ENCODE results near the gene CELF2.

CELF2 gene

DNA sequence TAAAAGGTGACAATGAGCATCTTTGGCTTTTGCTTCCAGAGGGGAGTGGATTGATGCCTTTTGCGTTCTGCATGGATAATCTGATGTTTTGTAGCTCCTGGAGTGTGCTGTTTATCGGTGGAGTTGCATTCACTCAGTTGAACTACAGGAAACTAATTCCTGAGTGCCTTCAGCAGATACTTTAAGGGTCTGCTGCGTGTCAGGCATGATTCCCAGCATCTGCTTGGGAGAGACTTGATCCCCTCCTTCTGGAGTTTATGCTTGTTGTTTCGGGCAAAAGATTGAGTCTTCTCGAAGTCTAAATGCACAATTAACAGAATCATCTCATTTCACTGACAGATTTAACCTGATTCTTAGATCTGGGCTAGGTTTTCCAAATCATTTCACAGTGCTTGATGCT, 46.2 kb downstream of the CELF2 start:
- DNase-seq: no peak

DNA sequence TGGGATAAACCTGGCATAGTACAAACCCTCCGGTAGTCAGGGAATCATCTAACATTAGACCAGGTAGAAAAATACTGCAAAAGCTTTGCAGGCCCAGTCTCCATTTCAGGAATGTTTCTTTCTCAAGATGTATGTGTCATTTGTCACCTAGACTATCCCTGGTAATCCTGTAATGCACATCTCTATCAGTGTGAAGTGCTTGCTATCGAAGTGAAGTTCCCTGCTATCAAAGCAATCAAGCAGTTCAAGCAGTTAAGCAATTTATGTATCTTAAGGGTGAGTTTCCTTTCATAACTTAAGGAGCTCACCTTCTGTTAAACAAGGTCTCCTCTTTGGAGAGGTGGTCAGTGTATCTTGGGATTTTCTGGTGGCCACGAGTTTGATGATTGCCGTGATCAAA, 47.2 kb downstream of the CELF2 start:
- no peak for DNase-seq

DNA sequence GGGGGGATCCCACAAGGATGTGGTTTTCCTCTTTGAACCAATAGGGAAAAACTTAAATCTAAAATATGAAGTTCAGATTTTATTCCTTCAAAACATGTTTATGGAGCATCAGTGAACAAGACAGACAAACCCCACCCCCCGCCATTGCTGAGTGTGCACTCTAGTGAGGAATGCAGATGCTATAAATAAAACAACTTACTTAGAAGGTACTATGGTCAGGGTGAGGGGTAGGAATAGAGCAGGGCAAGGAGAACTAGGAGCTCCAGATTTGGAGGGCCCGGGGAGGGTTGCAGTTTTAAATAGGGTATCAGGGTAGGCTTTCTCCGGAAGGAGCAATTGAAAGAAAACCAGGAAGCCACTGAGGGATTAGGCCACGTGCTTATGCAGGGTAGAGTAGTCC, 47.9 kb downstream of the CELF2 start:
- no peak for DNase-seq

DNA sequence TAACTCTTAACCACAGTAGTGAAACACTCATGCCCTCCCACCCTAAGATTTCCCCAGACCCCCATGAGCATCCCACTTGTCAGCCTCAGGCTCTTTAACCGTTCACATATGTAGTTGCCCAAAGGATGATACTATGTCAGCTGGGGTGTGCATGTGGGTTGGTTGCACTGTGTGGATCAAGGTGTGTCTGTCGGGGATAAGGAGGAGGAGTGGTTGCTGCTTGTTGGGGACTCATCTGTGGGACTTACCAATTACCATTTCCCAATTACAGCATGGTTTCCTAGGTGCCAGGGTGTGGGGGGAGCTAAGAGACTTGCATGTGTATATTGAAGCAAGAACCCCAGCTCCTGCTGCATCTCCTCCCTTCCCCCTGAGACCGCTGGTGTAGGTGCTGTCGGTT, 48.8 kb downstream of the CELF2 start:
- no peak for DNase-seq

DNA sequence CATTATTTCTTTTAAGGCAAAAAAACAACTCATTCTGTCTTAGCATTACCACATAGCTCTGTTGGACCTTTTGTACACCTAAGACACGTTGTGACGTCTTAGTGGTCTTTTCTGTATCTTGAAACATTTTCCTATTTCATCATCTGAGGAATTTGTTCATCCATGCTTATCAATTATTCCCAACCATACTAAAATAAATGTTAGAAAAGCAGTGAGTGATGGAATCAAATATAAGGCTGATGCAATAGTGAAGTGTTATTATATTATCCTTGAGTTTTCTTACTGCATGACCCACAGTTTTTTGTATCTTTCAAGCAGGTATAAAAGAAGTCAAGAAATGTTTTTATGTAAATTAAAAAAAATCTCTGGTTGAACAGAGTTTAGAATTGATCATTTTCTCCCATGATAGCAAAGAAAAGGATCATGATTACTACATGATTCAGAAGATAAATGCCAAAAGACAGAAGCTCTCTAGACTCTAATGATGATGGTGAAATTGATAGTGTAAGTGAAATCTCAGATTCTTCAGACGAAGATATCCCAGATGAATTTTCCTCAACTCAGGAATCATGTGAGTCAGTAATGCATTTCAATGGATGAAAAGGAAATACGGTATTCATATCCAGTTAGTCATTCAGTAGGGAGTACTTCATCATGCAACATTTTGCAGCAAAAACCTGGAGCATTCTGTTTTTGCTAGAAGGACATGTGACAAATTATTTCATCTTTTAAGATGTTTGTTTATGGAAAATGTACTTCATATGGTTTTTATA, 51.4 kb downstream of the CELF2 start:
- no peak for DNase-seq

DNA sequence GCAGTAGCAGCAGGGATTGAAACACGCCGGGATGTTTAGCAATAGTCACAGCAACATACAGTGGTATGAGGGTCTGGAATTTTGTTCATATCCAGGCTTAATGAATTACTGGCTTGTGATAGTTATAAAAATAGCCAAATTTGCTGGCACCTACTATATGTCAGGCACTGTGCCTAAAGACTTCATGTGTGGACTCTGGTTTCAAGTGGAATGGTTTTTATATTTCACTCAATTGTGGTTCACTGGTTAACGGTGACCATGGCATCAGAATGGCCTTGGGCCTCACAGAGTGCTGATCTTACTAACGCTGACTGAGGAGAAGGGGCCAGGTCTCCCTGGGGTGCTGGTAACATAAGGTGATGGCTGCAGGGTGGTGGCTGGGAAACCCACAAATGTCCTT, 55.7 kb downstream of the CELF2 start:
- DNase-seq: no peak

DNA sequence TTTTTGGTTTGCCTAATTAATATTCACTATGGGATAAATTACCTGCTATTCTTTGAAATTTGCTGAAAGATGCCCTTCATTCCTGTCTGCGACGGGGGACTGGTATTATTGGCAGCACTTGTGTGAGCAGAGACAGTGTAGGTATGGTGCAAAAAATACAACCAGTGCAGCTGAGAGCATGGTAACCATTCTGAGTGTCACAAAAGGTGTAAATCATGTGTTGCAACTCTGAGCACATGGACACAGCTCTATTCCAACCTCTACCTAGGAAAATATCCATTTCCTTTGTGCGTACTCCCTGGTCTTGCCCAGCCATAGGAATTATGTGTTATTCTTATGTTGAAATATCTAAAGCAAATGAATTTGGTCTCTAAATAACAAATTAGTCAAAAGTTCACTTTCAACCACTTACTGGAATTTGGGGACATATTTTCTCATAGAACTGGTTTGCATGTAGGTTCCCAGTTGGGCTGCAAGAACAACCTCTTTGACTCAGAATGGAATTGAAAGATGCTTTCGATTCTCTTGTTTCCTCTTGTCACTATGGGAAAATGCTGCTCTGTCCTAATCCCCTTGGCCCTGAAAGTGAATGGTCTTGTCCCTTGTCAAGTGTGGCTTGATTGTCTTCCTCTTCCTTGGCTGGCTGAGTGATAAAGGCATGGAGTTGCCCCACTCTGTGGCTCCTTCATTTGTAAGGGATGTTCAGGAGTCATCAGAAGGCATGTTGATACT, 57.0 kb downstream of the CELF2 start:
- DNase-seq: no peak

DNA sequence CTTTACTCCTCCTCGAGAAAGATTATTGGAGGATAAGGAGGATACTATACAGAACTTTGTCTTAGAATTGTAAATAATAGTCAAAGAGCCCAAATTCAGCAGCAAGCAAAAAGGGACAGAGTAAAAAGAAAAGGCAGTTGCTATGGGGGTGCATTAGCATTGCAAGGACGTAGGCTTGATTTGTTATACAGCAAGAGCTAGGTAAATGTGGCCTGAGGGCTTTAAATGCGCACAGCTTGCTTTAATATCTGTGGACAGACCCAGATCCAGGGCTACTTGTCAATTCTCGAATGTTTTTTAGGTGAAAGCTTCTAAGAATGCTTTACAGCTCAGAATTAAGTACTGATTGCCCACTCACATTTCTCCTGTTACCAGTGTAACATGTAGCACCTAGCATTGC, 58.5 kb downstream of the CELF2 start:
- no peak for DNase-seq

DNA sequence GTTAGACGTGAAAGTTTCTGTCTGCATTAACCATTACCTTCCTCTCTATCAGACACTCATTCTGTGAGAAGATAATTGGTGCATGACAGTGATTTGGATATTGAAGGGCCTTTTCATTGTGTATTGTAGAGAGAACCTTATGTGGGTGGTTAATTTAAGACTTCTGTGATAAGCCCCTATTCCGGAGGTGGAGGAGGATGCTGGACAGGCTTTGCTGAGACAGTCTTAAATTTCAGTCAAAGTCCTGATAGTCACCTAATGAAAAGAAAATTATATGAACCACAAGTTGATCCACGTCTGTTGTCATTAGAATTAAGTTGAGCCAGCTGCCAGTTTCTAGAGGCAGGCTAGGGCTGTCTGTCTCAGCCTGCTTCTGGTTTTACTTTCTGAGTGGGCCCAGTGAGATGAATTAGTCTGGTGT, 62.9 kb downstream of the CELF2 start:
- no peak for DNase-seq

DNA sequence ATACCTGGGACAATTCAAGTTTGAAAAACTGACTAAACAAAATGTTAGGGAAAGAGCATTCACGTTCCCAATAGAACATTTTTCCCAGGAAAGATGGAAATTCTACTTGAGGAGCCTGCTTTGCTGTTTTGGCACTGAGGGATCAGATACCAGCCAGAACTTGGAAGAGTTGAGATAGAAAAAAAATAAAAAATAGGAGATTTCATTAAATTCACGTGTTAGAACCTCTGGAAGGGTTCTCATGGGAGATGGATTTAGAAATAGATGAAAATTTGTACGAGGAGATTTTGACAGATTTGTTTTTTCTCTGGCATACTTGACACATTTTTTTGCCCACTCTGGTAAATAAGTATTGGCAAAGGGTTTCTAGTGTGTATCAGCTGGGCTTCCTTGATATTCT, 63.7 kb downstream of the CELF2 start:
- no peak for DNase-seq

DNA sequence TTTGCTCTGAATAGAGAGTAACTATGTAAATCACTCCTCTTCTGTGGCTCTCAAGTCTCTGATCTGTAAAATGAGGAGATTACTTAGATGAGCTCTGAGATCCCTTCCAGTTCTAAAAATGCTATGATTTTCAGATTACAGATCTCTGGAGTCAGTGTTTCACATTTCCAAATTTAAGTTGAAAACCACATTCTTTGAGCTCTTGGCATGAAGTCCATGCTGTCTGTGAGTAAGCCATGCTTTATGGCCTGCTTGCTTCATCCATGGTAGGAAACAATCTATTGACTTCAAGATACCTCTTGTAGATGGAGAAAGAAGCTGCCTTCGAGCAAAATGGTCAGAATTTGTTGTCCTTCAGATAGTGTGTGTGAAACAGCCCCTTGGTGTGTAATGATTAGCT, 64.9 kb downstream of the CELF2 start:
- DNase-seq: no peak

DNA sequence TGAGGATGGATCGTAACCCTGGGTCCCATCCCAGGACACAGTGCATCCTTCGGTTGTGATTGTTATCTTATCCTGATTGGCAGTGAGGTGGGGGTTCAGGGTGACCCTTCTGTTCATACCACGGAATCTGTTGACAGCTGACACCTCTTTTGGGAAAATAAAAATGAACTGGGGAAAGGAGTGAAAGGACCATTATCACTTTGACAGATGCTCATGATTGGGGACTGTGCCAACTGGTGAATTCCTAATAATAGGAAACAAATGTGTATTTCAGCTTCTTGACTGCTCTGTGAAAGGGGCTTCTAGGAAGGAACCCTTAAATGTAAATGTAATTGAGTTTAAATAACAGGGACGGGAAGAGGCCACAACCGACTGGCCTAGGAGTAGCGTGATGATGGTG, 65.4 kb downstream of the CELF2 start:
- no peak for DNase-seq

DNA sequence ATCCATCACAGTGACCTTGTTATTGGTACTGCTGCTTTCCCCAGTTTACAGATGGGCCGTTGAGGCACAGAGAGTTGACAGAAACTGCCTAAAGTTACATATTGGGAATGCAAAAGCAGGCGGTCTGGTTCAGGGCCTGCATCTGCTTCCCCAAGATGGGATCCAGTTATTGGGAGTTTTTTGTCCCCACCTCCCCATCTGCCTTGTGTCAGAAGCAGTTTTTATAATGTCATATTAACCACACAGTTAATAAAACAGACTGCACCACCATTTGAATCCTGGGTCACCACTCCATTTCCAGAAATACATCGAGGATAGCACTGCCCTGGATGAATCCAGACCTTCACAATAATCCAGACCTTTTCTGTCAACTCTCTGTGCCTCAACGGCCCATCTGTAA, 67.9 kb downstream of the CELF2 start:
- no peak for DNase-seq

DNA sequence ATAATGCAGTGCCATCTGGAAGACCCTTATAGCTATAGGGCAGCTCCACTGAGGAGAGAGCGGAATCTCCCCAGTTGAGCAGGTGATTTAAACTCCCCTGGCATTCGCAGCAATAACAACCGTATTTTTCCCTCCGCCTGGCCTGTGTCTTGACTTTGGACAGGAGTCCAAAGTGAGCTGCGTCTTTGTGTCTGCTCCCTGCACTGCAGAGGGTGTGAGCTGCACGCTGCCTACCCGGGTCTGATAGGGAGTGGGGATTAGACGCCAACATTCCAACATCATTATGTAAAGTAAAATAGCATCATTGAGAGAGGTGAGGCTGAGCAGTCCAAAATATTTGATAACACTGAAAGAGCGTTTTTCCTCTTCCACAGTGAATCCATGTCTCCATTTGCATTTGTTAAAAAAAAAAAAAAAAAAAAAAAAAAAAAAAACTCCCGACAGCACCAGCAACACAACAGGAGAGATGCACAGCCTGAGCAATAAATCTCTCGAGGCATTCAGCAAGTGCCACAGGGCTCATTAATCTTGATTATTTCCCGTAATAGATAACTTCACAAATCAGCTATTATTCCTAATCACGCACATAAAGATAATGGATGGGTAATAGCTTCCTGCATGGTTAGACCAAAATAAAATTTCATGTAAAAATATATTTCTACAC, 68.6 kb downstream of the CELF2 start:
- DNase-seq: no peak

DNA sequence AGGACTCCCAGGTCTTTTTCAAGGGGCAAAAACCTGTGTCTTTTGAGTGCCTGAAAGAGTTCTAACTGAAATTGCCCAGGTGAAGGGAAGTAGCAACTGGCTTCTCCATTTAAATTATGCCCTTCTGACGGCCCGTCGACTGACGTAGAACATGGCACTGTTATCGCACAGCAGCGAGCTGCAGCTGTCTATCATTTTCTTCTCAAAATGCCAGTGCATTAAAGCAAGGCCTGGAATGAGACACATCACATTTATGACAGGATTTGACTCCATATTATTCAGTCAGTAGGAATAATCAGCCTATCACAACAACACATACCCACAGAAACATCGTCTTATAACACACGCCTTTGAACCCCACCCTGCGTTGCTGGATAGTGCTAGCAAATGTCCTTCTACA, 69.7 kb downstream of the CELF2 start:
- no peak for DNase-seq

DNA sequence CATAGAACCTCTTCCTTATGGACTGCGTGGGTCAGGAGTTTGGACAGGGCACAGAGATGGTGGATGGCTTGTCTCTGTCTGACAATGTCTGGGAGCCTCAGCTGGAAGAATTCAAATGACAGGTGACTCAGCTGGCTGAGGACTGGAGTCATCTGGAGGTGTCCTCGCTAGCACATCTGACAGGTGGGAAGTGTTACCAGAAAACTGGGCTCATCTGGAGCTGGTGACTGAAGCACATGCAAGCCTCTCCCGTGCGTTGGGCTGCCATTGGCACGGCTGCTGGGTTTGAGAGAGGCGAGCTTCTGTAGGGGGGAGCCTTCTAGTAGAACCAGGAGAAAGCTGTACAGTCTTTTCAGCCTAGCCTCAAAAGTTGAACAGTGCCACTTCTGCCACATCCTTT, 71.0 kb downstream of the CELF2 start:
- no peak for DNase-seq

DNA sequence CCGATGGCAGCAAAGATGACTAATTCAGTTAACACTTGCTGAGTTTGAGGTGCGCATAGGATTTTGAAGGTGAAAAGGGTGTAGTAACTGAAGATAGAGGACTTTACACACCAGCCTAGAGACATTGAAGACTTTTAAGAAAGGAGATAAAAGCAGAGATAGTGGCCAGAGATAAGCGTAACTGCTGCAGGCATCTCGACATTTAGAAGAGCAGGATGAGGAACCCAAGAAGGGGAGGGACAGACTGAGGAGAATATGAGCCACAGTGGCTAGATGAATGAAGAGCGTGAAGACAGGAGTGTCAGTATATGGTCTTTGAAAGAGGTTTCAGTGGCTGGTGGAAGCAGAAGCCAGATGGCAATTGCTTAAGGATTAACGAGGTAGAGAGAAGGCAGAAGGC, 71.6 kb downstream of the CELF2 start:
- DNase-seq: no peak

DNA sequence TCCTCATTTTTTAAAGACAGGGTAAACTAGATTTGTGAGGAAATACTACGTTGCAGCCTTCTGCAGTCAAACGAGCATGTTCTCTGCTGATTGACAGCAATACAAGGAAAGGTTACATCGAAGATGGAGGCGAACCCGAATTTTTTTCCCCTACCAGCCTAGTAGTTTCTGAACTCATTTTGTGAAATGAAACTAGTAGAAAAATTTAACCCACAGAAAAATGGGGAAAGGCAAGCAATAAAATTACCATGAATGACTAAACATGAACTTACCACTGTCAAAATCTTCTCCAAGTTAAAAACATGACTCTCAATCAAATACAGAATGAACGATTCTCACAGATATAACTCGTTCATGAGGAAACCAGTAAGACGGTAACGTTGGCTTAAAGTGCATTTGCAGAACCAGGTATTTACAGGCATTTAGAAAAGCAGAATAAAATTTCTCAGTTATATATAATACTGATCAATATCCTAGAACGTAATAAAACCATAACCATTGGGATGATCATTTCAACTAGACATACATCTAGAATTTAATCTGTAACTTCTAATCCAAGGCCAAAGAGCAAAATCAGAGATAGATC, 73.9 kb downstream of the CELF2 start:
- no peak for DNase-seq

DNA sequence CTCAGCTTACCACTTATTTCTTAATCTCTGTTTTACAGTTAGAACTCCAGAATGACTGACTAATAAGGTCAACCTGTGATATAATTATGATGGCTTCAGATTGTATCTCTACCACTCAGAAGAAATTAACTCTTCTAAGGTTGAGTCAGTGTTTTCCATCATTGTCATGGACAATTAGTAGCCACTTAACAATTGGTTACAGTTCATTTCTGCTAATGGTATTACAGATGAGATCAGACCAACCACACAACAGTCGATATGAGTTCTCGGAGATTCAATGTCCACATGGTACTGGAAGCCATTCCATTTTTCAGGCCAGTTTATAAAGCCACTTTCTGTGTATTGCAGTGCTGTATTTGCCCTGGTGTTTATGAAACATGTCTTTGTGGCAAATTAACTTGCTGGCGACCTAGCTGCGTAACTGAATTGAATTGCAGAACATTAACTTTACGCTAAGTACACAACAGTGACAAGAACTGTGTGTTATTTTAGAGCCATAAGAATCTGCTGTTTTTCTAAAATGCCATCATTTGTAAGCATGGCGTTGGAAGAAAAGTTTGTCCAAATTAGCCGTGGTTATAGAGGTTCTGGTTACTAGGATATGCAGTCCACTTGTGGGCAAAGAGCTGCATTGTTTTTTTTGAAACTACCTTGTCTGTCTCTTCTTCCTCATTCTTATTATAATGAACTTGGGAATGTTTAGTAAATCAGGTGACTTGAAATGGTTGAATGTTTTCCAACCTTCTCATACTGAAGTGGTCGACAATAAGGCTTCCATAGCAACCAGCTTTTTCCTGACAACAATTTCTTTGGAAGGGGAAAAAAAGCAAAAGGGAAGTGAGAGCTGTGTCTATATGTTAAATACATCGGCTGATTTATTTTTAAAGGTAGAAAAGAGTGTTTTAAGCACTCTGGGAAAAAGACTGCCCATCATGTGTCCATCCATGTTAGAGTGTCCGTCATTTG, 76.4 kb downstream of the CELF2 start:
- no peak for DNase-seq

DNA sequence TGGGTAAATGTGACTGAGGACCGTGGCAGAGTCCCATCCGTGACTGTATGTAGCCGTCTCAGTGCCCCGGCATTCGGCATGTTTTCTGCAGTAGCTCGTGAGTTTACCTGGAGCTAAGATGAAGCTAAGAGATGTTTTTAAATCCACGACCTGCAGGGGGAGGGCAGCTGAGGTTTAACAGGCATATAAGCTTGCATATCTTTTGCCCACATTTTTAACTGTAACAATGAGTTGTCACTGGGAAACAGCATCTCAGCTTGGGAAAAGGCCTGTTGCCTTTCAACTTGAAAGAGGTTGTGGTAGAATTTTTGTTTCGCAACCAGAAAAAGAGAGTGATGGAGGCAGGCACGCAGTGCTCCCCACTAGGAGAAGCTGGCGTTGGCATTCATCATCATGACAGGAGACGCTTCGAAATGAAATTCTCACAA, 77.7 kb downstream of the CELF2 start:
- DNase-seq: no peak

DNA sequence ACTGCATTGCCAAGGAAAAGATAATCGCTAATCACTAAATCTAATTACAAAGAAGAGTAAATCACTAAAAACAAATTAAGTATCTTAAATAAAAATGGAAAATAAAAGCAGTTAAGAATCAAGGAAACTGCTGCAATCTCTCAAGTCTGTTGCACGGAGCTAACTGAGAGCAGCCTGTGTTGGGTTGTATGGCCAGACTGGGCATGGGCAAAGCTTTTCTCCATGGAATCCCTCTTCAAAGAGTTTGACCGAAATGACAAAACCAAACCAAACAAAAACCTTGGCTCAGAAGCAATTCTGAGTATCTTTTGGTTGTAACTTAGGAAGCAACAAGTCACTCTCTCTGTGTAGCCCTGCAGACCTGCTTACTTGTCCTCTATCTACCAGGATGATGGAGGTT, 78.8 kb downstream of the CELF2 start:
- DNase-seq: no peak

DNA sequence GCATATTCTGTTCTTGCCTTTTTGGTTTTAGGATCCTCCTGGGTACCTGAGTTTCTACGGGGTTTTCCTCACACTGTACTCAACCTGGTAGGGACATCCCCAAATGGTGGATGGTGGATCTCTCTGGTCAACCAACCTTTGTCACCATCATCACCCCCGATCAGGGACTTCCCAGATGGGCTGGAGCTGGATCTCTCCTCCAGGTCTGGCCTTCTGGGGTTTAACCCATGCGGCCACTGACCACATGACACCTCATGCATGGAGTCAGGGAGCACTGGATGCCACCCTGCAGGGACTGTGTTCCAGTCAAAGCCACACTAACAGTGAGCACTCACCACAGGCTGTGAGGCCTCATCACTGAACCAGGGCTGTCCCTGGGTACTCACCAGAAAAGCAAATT, 80.0 kb downstream of the CELF2 start:
- DNase-seq: no peak

DNA sequence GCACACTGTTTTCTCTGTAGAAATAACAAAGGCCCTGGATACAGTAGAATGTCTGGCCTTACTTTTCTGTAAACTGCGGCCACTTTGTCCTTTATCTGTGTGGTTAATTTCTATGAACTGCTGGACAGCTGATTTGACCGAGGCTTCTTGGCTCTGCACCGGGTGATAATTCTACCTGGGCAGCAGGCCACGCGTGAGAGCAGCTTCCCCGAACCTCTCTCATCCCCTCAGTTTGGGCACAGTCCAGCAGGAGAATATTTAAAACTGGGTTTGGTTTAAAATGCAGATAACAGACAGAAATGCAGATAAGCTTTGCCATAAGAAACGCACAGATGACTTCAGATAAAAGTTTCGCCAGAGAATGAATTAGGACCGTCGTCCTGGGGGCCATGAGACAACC, 81.0 kb downstream of the CELF2 start:
- no peak for DNase-seq
